KMS-11 (cell line): ENCODE data around the gene GGN.
"Not testable (repeated sequence)": the region's sequence is repeated elsewhere in the genome, so short reads cannot be mapped to it uniquely, and the experiment has no call there.

Experiments used
- H2AFZ ChIP-seq: fragments of 200-600 bp; sonication (generic); 2 replicates; pipeline ENCODE4 v1.6.1; 2016; ENCODE audit warnings: antibody characterized with exemption, mixed run types, low read depth
- H3K27ac ChIP-seq: fragments of 200-600 bp; sonication (generic); 2 replicates; pipeline ENCODE4 v1.6.1; 2016; ENCODE audit warnings: mild to moderate bottlenecking, mixed run types
- H3K27me3 ChIP-seq: fragments of 200-600 bp; sonication (generic); 2 replicates; pipeline ENCODE4 v1.6.1; 2017; ENCODE audit warnings: mild to moderate bottlenecking, low read depth, mixed run types, moderate library complexity; ENCODE audit not compliant: insufficient read depth
- H3K36me3 ChIP-seq: fragments of 200-600 bp; sonication (generic); 2 replicates; pipeline ENCODE4 v1.6.1; 2017; ENCODE audit warnings: mild to moderate bottlenecking, mixed run types; ENCODE audit not compliant: insufficient read depth
- H3K4me1 ChIP-seq: fragments of 200-600 bp; sonication (generic); 2 replicates; pipeline ENCODE4 v1.6.1; 2016; ENCODE audit warnings: mild to moderate bottlenecking, low read depth, mixed run types; ENCODE audit not compliant: poor library complexity, severe bottlenecking
- H3K4me2 ChIP-seq: fragments of 200-600 bp; sonication (generic); 2 replicates; pipeline ENCODE4 v1.7.0; 2016; ENCODE audit warnings: mild to moderate bottlenecking, mixed run types
- H3K4me3 ChIP-seq: fragments of 200-600 bp; sonication (generic); IDR thresholded peaks from 2 replicates; pipeline ENCODE4 v1.6.1; 2017; ENCODE audit warnings: low read depth, low read length, mixed read lengths; ENCODE audit not compliant: insufficient read depth
- H3K79me2 ChIP-seq: fragments of 200-600 bp; sonication (generic); 2 replicates; pipeline ENCODE4 v1.6.1; 2016; ENCODE audit warnings: low read depth, mixed run types; ENCODE audit not compliant: insufficient read depth
- H3K9ac ChIP-seq: fragments of 200-600 bp; sonication (generic); 2 replicates; pipeline ENCODE4 v1.6.1; 2016; ENCODE audit warnings: mild to moderate bottlenecking, mixed run types
- H4K20me1 ChIP-seq: fragments of 200-600 bp; sonication (generic); 2 replicates; pipeline ENCODE4 v1.6.1; 2016; ENCODE audit warnings: mild to moderate bottlenecking, mixed run types; ENCODE audit not compliant: insufficient read depth
- CTCF ChIP-seq: fragments of 200-600 bp; sonication (generic); conservative IDR thresholded peaks from 2 replicates; pipeline ENCODE4 v1.6.1; 2017; ENCODE audit warnings: low read depth, mild to moderate bottlenecking, antibody characterized with exemption, low read length, moderate library complexity, mixed read lengths

Gene GGN

GRCh38 chr19:38351865-38352395 lies 35.9 kb downstream of the GGN start:
- Histone ChIP-seq H3K4me3 (no peak overlapping the region), H3K27me3 (no peaks in the 10 kb centered on the region; the same call in 1 of the 2 replicates), H2AFZ (no peak overlapping the region)

DNA sequence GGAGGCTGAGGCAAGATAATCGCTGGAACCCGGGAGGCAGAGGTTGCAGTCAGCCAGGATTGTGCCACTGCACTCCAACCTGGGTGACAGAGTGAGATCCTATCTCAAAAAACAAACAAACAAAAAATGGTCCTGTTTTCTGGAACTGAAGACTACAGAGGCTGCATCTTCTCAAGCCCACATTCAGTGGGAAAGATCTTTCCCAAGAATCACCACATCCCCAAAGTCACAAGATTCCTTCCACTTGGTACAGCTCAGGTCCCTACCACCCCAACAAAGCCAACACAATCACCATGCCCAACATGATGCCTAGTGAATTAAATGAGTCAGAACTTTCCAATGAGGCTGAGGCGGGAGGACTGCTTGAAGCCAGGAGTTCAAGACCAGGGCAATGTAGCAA lies 37.0 kb downstream of the GGN start:
- Histone ChIP-seq H4K20me1 (no peaks in the 10 kb centered on the region), H3K4me3 (no peak overlapping the region), H3K4me2 (no peak overlapping the region), H3K9ac (no peak overlapping the region), H2AFZ (no peak overlapping the region), H3K36me3 (no peaks in the 10 kb centered on the region), H3K27ac (no peak overlapping the region), H3K79me2 (no peaks in the 10 kb centered on the region), H3K4me1 (no peaks in the 10 kb centered on the region), H3K27me3 (no peaks in the 10 kb centered on the region; the same call in 1 of the 2 replicates)
- TF ChIP-seq CTCF = no peak

More at GRCh38 chr19:38351865-38352395, 35.9 kb downstream of the GGN start:
- Histone ChIP-seq H3K79me2 (no peaks in the 10 kb centered on the region), H3K9ac (no peak overlapping the region), H4K20me1 (no peaks in the 10 kb centered on the region), H3K27ac (no peak overlapping the region), H3K4me1 (no peaks in the 10 kb centered on the region), H3K4me2 (no peak overlapping the region), H3K36me3 (no peaks in the 10 kb centered on the region)
- no peak for TF ChIP-seq CTCF

GRCh38 chr19:38346837-38347236 lies 41.0 kb downstream of the GGN start:
- H4K20me1 ChIP-seq = no peaks in the 10 kb centered on the region
- no peaks in the 10 kb centered on the region for H3K79me2 ChIP-seq
- no peaks in the 10 kb centered on the region for H3K27me3 ChIP-seq
- H3K4me2 ChIP-seq = no peak overlapping the region
- no peak for TF ChIP-seq CTCF
- no peak overlapping the region for H3K27ac ChIP-seq
- H2AFZ ChIP-seq = no peak overlapping the region
- no peaks in the 10 kb centered on the region for H3K36me3 ChIP-seq
- no peaks in the 10 kb centered on the region for H3K4me1 ChIP-seq
- no peak overlapping the region for H3K9ac ChIP-seq
- H3K4me3 ChIP-seq = no peak overlapping the region

GRCh38 chr19:38340927-38341326 lies 46.9 kb downstream of the GGN start:
- Histone ChIP-seq H3K4me1 (peaks cover 6% of the 10 kb centered on the region), H3K79me2 (no peaks in the 10 kb centered on the region), H3K36me3 (no peaks in the 10 kb centered on the region), H3K4me3 (no peak overlapping the region), H4K20me1 (no peaks in the 10 kb centered on the region), H3K4me2 (no peak overlapping the region), H3K9ac (no peak overlapping the region), H3K27ac (no peak overlapping the region), H3K27me3 (no peaks in the 10 kb centered on the region), H2AFZ (no peak overlapping the region)
- no peak for TF ChIP-seq CTCF

GRCh38 chr19:38339011-38339410 lies 48.8 kb downstream of the GGN start:
- not testable (repeated sequence) for H3K4me1 ChIP-seq

More at GRCh38 chr19:38339011-38339410, 48.8 kb downstream of the GGN start:
- H3K27me3 ChIP-seq, H3K36me3 ChIP-seq, H3K4me3 ChIP-seq, H3K9ac ChIP-seq, H3K79me2 ChIP-seq, H2AFZ ChIP-seq, H4K20me1 ChIP-seq, H3K27ac ChIP-seq, H3K4me2 ChIP-seq: not testable (repeated sequence)
